ENCODE results near the gene NIF3L1.

DNA sequence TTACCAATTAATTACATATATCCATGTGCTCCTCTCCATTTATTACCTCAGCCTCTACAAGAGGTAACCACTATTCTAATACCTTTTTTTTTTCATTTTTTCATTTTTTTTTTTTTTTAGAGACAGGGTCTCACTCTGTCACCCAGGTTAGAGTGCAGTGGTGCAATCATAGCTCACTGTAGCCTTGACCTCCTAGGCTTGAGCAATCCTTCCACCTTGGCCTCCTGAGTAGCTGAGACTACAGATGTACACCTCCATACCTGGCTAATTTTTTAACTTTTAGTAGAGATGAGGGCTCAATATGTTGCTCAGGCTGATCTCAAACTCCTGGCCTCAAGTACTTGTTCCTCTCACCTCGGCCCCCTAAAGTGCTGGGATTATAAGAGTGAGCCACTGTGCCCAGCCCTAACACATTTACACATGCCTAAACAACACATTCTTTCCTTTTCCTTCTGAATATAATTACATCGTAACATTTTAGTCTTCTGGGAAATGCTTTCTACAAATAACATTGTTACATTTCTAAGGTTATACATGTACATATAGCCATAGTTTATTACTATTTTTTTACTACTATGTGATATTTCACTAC, 10.8 kb upstream of the NIF3L1 start:
- no peak for TF ChIP-seq EZH2 (IDR thresholded peaks at IDR 0.05; ENCODE audit: low read depth)
- TF ChIP-seq, protein P1, sequence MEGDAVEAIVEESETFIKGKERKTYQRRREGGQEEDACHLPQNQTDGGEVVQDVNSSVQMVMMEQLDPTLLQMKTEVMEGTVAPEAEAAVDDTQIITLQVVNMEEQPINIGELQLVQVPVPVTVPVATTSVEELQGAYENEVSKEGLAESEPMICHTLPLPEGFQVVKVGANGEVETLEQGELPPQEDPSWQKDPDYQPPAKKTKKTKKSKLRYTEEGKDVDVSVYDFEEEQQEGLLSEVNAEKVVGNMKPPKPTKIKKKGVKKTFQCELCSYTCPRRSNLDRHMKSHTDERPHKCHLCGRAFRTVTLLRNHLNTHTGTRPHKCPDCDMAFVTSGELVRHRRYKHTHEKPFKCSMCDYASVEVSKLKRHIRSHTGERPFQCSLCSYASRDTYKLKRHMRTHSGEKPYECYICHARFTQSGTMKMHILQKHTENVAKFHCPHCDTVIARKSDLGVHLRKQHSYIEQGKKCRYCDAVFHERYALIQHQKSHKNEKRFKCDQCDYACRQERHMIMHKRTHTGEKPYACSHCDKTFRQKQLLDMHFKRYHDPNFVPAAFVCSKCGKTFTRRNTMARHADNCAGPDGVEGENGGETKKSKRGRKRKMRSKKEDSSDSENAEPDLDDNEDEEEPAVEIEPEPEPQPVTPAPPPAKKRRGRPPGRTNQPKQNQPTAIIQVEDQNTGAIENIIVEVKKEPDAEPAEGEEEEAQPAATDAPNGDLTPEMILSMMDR (conservative IDR thresholded peaks at IDR 0.05), result no peak
